Cardiac septum (tissue), 1 donor: Measurements from ENCODE around the gene NUP54. TPM values are rescaled to one million over a fixed set of nuclear protein-coding genes. Genes with fewer than 3 reads are reported as not detected.
A peak's percentile ranks its signal among the peaks of the same experiment; 100 is the strongest.

Source experiments
- DNase-seq: peaks from one replicate; pipeline ENCODE4 v3.0.0-alpha.2; 2020; ENCODE audit warnings: low spot score
- intact Hi-C: fragments of 100-400 bp; cut with DNase I; formaldehyde crosslinking; loops from one replicate; pipeline ENCODE4 v1.14.0; 2022
- long read RNA-seq: library from polyadenylated mRNA; unstranded; transcript quantifications from one replicate; pipeline ENCODE4 v2.0.0, GENCODE V29; 2021
- total RNA-seq: library from RNA; stranded (reverse); fragmentation: NEBNext Ultra II Directional; extraction: Animal tissue kit (Norgen Biotek cat#: 25700); gene quantifications from one replicate; pipeline ENCODE4 v1.2.1, GENCODE V29; 2021
- donor health status: DM: no; HTN: no; CAD: no.

The NUP54 gene, protein sequence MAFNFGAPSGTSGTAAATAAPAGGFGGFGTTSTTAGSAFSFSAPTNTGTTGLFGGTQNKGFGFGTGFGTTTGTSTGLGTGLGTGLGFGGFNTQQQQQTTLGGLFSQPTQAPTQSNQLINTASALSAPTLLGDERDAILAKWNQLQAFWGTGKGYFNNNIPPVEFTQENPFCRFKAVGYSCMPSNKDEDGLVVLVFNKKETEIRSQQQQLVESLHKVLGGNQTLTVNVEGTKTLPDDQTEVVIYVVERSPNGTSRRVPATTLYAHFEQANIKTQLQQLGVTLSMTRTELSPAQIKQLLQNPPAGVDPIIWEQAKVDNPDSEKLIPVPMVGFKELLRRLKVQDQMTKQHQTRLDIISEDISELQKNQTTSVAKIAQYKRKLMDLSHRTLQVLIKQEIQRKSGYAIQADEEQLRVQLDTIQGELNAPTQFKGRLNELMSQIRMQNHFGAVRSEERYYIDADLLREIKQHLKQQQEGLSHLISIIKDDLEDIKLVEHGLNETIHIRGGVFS
- 22.7 TPM for total RNA-seq
- long read RNA-seq, transcript NUP54-201 (12 exons, 2,367 nt) = major isoform, 7 of 15 reads
- long read RNA-seq, partial matches to known transcripts = 3 of 15 reads
- long read RNA-seq, other reads (novel, unspliced or antisense) = 4 of 15 reads

DNA sequence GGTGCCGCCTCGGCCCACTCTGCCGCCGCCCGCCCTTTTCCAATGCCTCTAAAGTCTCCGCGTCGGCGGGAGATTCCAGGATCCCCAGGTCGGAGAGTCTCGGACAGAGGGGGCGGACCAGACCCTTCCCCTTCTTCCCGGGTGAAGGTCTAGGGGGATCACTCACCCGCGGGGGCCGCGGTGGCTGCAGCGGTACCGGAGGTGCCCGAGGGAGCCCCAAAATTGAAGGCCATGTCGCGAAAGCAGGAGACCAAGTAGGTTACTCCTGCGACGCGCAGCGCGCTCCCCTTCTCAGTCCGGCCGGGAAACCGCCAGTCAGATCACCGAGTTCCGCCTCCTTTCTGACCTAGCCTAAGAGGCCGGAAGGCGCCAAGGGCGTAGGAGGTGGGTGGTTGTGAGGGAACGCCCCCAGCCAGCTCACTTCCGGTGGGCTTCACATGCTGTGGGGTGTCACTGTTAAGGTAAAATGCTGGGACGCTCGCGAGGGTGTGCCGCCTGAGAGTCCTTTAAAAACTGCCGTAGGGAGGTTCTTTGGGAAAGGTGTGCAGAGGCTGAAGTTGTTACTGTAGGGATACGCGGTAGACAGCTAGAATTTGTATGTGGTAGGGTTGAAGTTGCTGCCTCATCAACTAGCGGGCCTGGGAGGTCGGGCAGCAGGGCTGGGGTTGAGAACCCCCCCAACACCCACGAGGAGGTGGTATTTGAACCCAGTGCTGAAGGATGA lies at the start of gene NUP54:
Gene NUP54, minus strand, starts transcription at position 256 of the 724 bp plus-strand sequence. Its CDS starts 23 bp downstream, at position 233.
- DNase-seq = peak; percentile 96
- intact Hi-C loops = loop anchor here (2.0 to 5.0 kb wide), 2 partner anchors 64 to 158 kb away; partner anchors contain the start of genes SCARB2 and SDAD1

DNA sequence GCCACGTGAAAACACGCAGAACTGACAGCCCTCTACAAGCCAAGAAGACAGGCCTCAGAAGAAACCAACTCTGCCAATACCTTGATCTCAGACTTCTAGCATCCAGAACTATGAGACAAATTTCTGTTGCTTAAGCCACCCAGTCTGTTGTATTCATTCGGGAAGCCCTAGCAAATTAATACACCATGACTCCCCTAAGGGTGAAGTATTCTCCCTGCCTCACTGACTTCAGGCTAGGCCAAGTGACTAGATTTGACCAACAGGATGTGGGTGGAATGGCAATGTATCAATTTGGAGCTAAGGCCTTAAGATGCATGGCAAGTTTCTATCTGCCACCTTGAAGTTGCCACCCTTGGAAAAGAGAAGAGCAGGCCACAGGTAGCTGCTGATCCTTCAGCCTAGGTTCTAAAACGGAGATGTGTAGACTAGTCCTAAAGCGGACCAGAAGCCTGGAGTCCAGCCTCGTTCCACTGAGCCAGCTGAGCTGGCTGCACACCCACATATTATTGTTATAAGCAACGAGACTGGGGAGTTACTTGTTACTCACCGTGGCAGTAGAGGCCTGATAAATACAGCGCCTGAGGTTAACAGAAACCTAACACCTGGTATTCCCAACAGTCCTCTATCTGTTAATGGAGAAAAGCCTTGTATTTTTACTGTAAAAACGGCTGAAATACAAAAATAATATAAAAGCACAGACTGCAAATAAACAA lies 49.0 kb upstream of the NUP54 start:
- no peak for DNase-seq
- intact Hi-C loops = no loop called here

DNA sequence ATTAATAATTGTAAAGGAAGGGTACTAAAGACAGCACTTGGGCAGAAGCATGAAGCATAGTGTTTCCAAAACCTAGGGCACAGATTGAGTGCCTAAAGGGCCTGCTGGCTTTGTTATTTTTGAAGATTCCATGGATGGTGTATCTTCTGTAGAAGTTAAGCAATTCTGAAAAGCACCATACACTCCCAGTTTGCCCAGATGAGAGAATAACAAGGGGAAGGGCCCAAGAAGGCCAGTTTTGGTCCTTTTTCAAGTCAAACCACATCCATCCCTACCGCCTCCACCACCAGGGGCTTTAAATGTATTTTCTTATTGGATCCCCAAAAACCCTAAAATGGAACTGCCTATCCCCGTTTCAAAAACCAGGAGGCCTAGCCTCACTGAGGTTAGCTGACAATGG lies 48.2 kb upstream of the NUP54 start:
- intact Hi-C loops = no loop called here
- DNase-seq = no peak

DNA sequence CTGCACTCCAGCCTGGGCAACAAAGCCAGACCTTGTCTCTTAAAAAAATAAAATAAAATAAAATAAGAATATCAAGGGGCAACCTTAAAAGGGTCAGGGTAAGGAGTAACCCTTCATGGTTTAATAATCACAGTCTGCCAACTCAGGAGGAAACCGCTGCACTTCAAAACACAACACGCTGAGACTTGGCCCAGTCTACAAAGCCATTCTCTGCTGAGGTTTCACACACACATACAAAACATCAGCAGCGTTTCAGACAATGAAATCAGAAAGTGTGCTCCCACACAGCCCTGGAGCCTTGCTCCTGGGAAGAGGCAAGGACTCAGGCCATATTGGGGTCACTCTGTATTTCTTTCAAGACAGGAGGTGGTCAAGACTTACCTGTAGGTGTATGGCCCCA lies 47.1 kb upstream of the NUP54 start:
- intact Hi-C loops = no loop called here
- no peak for DNase-seq

- DNase-seq = no peak
Measured at GRCh38 chr4:76194325-76194724, 46.1 kb upstream of the NUP54 start.

GRCh38 chr4:76192236-76192635 lies 44.0 kb upstream of the NUP54 start:
- intact Hi-C loops = loop anchor here (5.0 kb wide), 1 partner anchor 115 kb away; the partner anchor contains the start of gene STBD1
- no peak for DNase-seq

More at GRCh38 chr4:76194325-76194724, 46.1 kb upstream of the NUP54 start:
- intact Hi-C loops = loop anchor here (5.0 kb wide), 1 partner anchor 113 kb away; the partner anchor contains the start of gene STBD1

DNA sequence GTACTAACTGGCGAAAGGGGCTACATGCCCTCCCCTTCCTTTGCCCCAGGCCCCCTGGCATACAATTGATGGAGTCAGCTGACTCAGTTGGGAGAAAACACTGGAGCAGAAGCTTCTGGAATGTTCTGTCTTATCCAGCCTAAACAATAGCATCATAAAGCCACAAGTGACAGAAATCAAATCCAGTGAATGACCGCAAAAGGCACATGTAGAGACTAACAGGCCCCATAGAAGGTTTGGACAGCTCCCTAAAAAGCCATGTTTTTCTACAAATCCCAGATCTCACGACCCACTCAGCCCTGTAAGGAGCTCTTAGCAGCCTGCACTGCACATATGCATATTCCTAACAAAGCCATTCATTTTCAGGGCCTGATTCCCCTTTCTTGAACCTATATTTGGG lies 40.4 kb upstream of the NUP54 start:
- intact Hi-C loops = no loop called here
- no peak for DNase-seq

GRCh38 chr4:76188149-76188548 lies 40.0 kb upstream of the NUP54 start:
- intact Hi-C loops = no loop called here

GRCh38 chr4:76187152-76187551 lies 39.0 kb upstream of the NUP54 start:
- no peak for DNase-seq

More at GRCh38 chr4:76188149-76188548, 40.0 kb upstream of the NUP54 start:
- DNase-seq = no peak

GRCh38 chr4:76182463-76182862 lies 34.3 kb upstream of the NUP54 start:
- intact Hi-C loops = loop anchor here (2.0 to 5.0 kb wide), 2 partner anchors 70 to 196 kb away; partner anchors contain the start of gene FAM47E
- DNase-seq = no peak

More at GRCh38 chr4:76187152-76187551, 39.0 kb upstream of the NUP54 start:
- intact Hi-C loops = no loop called here

GRCh38 chr4:76179398-76180318 lies 31.5 kb upstream of the NUP54 start:
- intact Hi-C loops = loop anchor here (1.0 to 5.0 kb wide), 4 partner anchors 73 to 325 kb away; partner anchors contain the start of genes FAM47E and STBD1
- DNase-seq = peak; percentile 85

GRCh38 chr4:76178296-76178695 lies 30.1 kb upstream of the NUP54 start:
- intact Hi-C loops = loop anchor here (5.0 kb wide), 1 partner anchor 254 kb away; no protein-coding TSS in a partner anchor
- no peak for DNase-seq

DNA sequence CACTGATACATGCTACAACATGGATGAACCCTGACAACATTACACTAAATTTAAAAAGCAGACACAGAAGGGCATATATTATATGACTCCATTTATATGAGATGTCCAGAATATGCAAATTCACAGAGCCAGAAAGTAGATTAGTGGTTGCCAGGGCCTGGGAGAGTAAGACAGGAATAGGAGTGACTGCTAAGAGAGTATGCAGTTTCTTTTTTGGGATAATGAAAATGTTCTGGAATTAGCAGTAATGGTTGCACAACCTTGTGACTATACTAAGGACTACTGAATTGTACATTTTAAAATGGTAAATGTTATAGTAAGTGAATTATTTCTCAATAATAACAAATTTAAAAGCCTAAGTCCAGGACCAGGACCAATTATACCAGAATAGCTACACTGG lies 29.5 kb upstream of the NUP54 start:
- DNase-seq = no peak
- intact Hi-C loops = loop anchor here (5.0 kb wide), 1 partner anchor 255 kb away; no protein-coding TSS in a partner anchor

DNA sequence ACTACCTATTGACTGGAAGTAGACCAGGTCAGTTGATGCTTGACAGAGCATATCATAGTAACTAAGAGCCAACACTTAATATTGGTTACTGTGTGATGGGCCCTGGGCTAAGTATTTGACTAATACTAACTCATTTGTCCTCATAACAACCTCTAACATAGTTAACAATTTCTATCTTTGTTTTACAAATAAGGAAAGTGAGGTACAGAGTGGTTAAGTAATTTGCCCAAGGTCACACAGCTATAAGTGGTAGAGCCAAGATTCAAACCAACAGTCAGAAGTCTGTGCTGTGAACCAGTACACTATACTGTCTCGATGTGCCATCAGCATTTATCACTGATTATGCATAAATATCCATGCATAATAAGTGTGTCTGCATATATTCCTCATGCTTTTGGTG lies 27.1 kb upstream of the NUP54 start:
- DNase-seq = no peak
- intact Hi-C loops = loop anchor here (5.0 kb wide), 1 partner anchor 257 kb away; no protein-coding TSS in a partner anchor

GRCh38 chr4:76174216-76174615 lies 26.0 kb upstream of the NUP54 start:
- intact Hi-C loops = no loop called here
- no peak for DNase-seq

GRCh38 chr4:76168688-76169087 lies 20.5 kb upstream of the NUP54 start:
- intact Hi-C loops = no loop called here
- DNase-seq = no peak

- no peak for DNase-seq
- intact Hi-C loops = no loop called here
Measured at GRCh38 chr4:76166480-76166879, 18.3 kb upstream of the NUP54 start.

- intact Hi-C loops = no loop called here
- no peak for DNase-seq
Measured at GRCh38 chr4:76160355-76160754, 12.2 kb upstream of the NUP54 start.
